Right lobe of liver (tissue), 4 donors: ENCODE results near the gene SMIM10L2A.

Experiments used
- CTCF ChIP-seq, 4 donors: fragments of 200-600 bp in 3 of 4; fragments of 450-650 bp in 1 of 4; IDR thresholded peaks; one replicate each; pipeline versions ENCODE4 v1.5.1 to v1.8.0; 2016 to 2022; ENCODE audit warnings: antibody characterized with exemption in 4 of 4, mild to moderate bottlenecking in 2 of 4
- POLR2A ChIP-seq: fragments of 450-650 bp; IDR thresholded peaks from one replicate; pipeline ENCODE4 v1.6.1; 2017; ENCODE audit warnings: antibody characterized with exemption, mild to moderate bottlenecking
- donor health status: DM: no; HTN: no; CAD: no.
- donor health status: DM: no; HTN: no; CAD: no.
- donor health status: DM: no; HTN: yes; CAD: no.

GRCh38 chrX:135383249-135383648 is 38.5 kb upstream of the SMIM10L2A start:
- TF ChIP-seq POLR2A, result no peak
- no peak for TF ChIP-seq CTCF (IDR thresholded peaks at IDR 0.05)
